NCI-H2227 treated with DMSO at 0.1 percent for 48 hours (cell line): ENCODE data around the gene USP17L12.
"Not testable (repeated sequence)": the region's sequence is repeated elsewhere in the genome, so short reads cannot be mapped to it uniquely, and the experiment has no call there.

Experiments used
- DNase-seq: peaks from one replicate; lab custom pipeline; 2025; lab: John Stamatoyannopoulos, UW

Gene USP17L12

GRCh38 chr4:9219852-9220251, at the start of gene USP17L12:
Gene USP17L12 (plus strand): TSS chr4:9220152. CDS start chr4:9220152, 0 bp downstream.
- not testable (repeated sequence) for DNase-seq

GRCh38 chr4:9210357-9210756, 9.6 kb upstream of the USP17L12 start, which contains the start of gene USP17L10:
Gene USP17L10 (plus strand): TSS chr4:9210657. CDS start chr4:9210657, 0 bp downstream.
- not testable (repeated sequence) for DNase-seq

- DNase-seq, result not testable (repeated sequence)
Observed at GRCh38 chr4:9214701-9215100, 5.3 kb upstream of the USP17L12 start.

- not testable (repeated sequence) for DNase-seq
Observed at GRCh38 chr4:9215105-9215504, 4.8 kb upstream of the USP17L12 start, which contains the start of gene USP17L11. Gene USP17L11 (plus strand): TSS chr4:9215405. CDS start chr4:9215405, 0 bp downstream.

GRCh38 chr4:9224596-9224995, 4.6 kb downstream of the USP17L12 start, which contains the start of gene USP17L13:
Gene USP17L13 (plus strand): TSS chr4:9224896. CDS start chr4:9224896, 0 bp downstream.
- not testable (repeated sequence) for DNase-seq

- DNase-seq, result not testable (repeated sequence)
Observed at GRCh38 chr4:9230249-9230648, 10.3 kb downstream of the USP17L12 start.

GRCh38 chr4:9234085-9234484, 14.1 kb downstream of the USP17L12 start, which contains the start of gene USP17L15:
Gene USP17L15 (plus strand): TSS chr4:9234385. CDS start chr4:9234385, 0 bp downstream.
- DNase-seq, result not testable (repeated sequence)

- DNase-seq, result not testable (repeated sequence)
Observed at GRCh38 chr4:9238461-9238860, 18.5 kb downstream of the USP17L12 start.

- not testable (repeated sequence) for DNase-seq
Observed at GRCh38 chr4:9243579-9243978, 23.6 kb downstream of the USP17L12 start, which contains the start of gene USP17L17. Gene USP17L17 (plus strand): TSS chr4:9243879. CDS start chr4:9243879, 0 bp downstream.

- DNase-seq, result not testable (repeated sequence)
Observed at GRCh38 chr4:9247953-9248680, 28.2 kb downstream of the USP17L12 start, which contains the start of gene USP17L18. Gene USP17L18 (plus strand): TSS chr4:9248630. CDS start chr4:9248630, 0 bp downstream.

- DNase-seq, result not testable (repeated sequence)
Observed at GRCh38 chr4:9253078-9253477, 33.1 kb downstream of the USP17L12 start, which contains the start of gene USP17L19. Gene USP17L19 (plus strand): TSS chr4:9253378. CDS start chr4:9253378, 0 bp downstream.

- DNase-seq, result not testable (repeated sequence)
Observed at GRCh38 chr4:9257824-9258223, 37.9 kb downstream of the USP17L12 start, which contains the start of gene USP17L20. Gene USP17L20 (plus strand): TSS chr4:9258124. CDS start chr4:9258124, 0 bp downstream.

- DNase-seq, result not testable (repeated sequence)
Observed at GRCh38 chr4:9262572-9262971, 42.6 kb downstream of the USP17L12 start, which contains the start of gene USP17L21. Gene USP17L21 (plus strand): TSS chr4:9262872. CDS start chr4:9262872, 0 bp downstream.

GRCh38 chr4:9267319-9267718, 47.4 kb downstream of the USP17L12 start, which contains the start of gene USP17L22:
Gene USP17L22 (plus strand): TSS chr4:9267619. CDS start chr4:9267619, 0 bp downstream.
- DNase-seq, result not testable (repeated sequence)
